ENCODE data around the gene BAHCC1. TPM values are rescaled to one million over a fixed set of nuclear protein-coding genes. Genes with fewer than 3 reads are reported as not detected.
A peak's percentile ranks its signal among the peaks of the same experiment; 100 is the strongest.

BAHCC1 gene
- total RNA-seq, 1 donor from 2014 or later, result 3.4 TPM

DNA sequence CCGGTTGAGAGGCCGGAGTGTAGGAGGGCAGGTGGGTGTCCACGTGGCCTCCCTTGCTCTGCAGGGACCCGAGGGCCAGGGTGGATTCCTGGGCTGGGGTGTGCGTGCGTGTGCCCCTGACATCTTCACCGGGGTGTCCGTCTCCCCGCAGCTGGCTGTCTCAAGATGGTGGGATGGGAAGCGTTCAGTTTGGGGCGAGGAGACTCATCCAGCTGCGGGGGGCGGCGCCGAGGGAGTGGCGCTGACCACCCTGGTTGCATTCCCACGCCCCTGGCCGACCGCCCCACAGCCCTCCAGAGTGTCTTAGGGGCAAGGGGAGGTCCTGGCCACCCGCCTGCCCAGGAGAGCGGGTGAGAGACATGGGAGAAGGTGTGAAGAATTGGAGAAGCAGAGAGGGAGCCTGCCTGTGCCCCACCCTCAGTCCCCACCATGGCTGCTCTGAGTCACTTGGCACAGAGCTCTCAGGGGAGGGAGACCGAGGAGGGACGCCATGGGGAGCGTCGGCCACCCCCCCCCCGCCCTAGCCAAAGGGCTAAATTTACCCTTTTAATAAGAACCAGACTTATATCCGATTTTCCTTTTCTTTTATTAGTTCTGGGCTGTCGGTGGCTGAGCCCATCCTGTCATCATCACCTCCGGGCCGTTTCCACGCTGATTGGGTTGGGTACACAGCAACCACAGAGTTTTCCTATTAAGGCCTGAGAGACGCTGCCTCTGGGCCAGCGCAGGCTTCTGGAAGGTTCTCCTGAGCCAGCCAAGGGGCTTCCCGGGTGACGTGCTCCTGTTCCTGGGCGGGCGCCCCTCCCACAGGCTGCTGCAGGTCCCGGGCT, 22.0 kb downstream of the BAHCC1 start:
- Mint-ChIP-seq H3K4me1 (peaks cover 24% of the 10 kb centered on the region), H3K9me3 (no peaks in the 10 kb centered on the region), H3K4me3 (no peak overlapping the region), H3K27me3 (ENCODE audit: insufficient read depth, low read depth) (peaks cover 2% of the 10 kb centered on the region), H3K36me3 (peaks cover 8% of the 10 kb centered on the region), H3K27ac (no peak overlapping the region)
- Histone ChIP-seq H4K20me1 (ENCODE audit: low read depth) (peaks cover 55% of the 10 kb centered on the region), H3F3A (ENCODE audit: low read depth) (no peaks in the 10 kb centered on the region), H3K9me3 (ENCODE audit: low read depth) (no peaks in the 10 kb centered on the region), H3K4me1 (peaks cover 14% of the 10 kb centered on the region), H3K4me3 (no peak overlapping the region), H3K4me2 (no peak overlapping the region), H3K36me3 (no peaks in the 10 kb centered on the region), H3K9ac (no peak overlapping the region), H2AFZ (replicated peaks) (no peak overlapping the region), H3K27ac (no peak overlapping the region), H3K79me2 (ENCODE audit: low read depth) (no peaks in the 10 kb centered on the region), H3K27me3 (no peaks in the 10 kb centered on the region)
- TF ChIP-seq CTCF (IDR thresholded peaks at IDR 0.05) (no peak), EZH2phosphoT487 (IDR thresholded peaks at IDR 0.05) (no peak)
- DNase-seq (ENCODE audit: low spot score), result no peak

GRCh38 chr17:81417879-81418709, 22.8 kb downstream of the BAHCC1 start:
- no peaks in the 10 kb centered on the region for H3K9me3 ChIP-seq (ENCODE audit: low read depth)
- no peaks in the 10 kb centered on the region for H3K27me3 ChIP-seq
- H3K4me1 ChIP-seq, result peaks cover 17% of the 10 kb centered on the region
- peaks cover 8% of the 10 kb centered on the region for H3K36me3 Mint-ChIP-seq
- H3K27me3 Mint-ChIP-seq (ENCODE audit: insufficient read depth, low read depth), result peaks cover 2% of the 10 kb centered on the region
- no peaks in the 10 kb centered on the region for H3K9me3 Mint-ChIP-seq
- H3K4me1 Mint-ChIP-seq, result peaks cover 23% of the 10 kb centered on the region
- H3K4me2 ChIP-seq, result no peak overlapping the region
- H3K9ac ChIP-seq, result no peak overlapping the region
- H3K79me2 ChIP-seq (ENCODE audit: low read depth), result no peaks in the 10 kb centered on the region
- no peaks in the 10 kb centered on the region for H3K36me3 ChIP-seq
- H4K20me1 ChIP-seq (ENCODE audit: low read depth), result peaks cover 55% of the 10 kb centered on the region
- no peak overlapping the region for H2AFZ ChIP-seq (replicated peaks)
- no peak overlapping the region for H3K4me3 Mint-ChIP-seq
- H3K27ac Mint-ChIP-seq, result no peak overlapping the region
- DNase-seq (ENCODE audit: low spot score), result no peak
- no peak for TF ChIP-seq EZH2phosphoT487 (IDR thresholded peaks at IDR 0.05)
- no peak for TF ChIP-seq EZH2 (IDR thresholded peaks at IDR 0.05)
- TF ChIP-seq CTCF (IDR thresholded peaks at IDR 0.05), result no peak
- H3K27ac ChIP-seq, result no peak overlapping the region
- no peaks in the 10 kb centered on the region for H3F3A ChIP-seq (ENCODE audit: low read depth)
- H3K4me3 ChIP-seq, result no peak overlapping the region

DNA sequence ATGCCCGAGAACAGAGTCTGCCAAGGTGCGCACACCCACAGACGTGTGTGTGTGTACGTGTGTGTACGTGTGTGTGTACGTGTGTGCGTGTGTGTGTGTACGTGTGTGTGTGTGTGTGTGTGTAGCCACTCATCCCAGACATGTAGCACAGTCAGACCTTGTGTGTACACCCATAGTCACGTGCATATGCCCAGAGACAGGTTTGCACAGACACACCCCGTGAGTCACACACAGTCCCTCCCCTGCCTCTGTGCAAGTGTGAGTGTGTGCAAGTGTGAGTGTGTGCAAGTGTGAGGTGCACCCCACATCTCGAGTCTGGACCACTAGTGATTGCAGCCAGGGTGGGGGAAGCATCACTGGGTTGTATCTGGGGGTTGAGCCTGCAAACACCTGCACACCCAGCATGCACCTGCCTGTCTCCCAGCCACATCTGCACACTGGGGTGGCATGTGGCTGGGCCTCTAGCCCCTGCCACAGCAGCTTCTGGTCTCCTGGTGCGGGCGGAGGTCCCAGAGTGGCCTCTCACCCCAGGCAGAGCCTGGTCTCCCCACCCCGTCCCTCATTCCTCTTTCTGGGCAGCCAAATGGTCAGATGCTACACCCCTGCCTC, 23.6 kb downstream of the BAHCC1 start:
- H3K36me3 ChIP-seq, result no peaks in the 10 kb centered on the region
- H3K9ac ChIP-seq, result no peak overlapping the region
- DNase-seq (ENCODE audit: low spot score), result no peak
- Mint-ChIP-seq H3K4me1 (peaks cover 23% of the 10 kb centered on the region), H3K4me3 (no peak overlapping the region), H3K27me3 (ENCODE audit: insufficient read depth, low read depth) (peaks cover 2% of the 10 kb centered on the region), H3K36me3 (peaks cover 8% of the 10 kb centered on the region), H3K9me3 (no peaks in the 10 kb centered on the region), H3K27ac (no peak overlapping the region)
- TF ChIP-seq EZH2phosphoT487 (IDR thresholded peaks at IDR 0.05), result no peak
- no peaks in the 10 kb centered on the region for H3K9me3 ChIP-seq (ENCODE audit: low read depth)
- no peaks in the 10 kb centered on the region for H3K79me2 ChIP-seq (ENCODE audit: low read depth)
- H3K4me3 ChIP-seq, result no peak overlapping the region
- H3K4me2 ChIP-seq, result peak overlapping the region; percentile 41
- peaks cover 21% of the 10 kb centered on the region for H3K4me1 ChIP-seq
- H4K20me1 ChIP-seq (ENCODE audit: low read depth), result peaks cover 49% of the 10 kb centered on the region
- H3F3A ChIP-seq (ENCODE audit: low read depth), result no peaks in the 10 kb centered on the region
- H3K27me3 ChIP-seq, result no peaks in the 10 kb centered on the region
- H2AFZ ChIP-seq (replicated peaks), result no peak overlapping the region
- H3K27ac ChIP-seq, result no peak overlapping the region

Data from neural progenitor cell (in vitro differentiated cells).